ENCODE results near the gene CROCC.
A peak's percentile ranks its signal among the peaks of the same experiment; 100 is the strongest.

DNA sequence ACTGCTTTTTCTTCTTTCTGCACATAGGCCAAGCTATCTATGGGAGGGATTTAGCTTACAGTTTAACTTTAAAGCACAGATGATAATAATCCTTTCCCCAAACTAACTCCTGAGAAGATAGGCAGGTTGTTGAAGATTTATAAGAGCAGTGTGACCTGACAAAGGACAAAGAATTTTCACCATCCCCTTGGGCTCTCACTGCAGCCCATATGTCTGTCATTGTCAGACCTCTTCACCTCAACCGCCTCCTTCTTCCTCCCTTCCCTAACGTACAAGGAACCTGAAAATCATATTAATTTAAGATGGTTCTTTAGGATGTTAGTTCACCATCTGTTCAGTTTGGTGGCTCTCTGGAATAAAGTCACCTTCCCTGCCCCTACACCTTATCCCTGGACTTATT is 21.0 kb upstream of the CROCC start:
- TF ChIP-seq, protein P1, sequence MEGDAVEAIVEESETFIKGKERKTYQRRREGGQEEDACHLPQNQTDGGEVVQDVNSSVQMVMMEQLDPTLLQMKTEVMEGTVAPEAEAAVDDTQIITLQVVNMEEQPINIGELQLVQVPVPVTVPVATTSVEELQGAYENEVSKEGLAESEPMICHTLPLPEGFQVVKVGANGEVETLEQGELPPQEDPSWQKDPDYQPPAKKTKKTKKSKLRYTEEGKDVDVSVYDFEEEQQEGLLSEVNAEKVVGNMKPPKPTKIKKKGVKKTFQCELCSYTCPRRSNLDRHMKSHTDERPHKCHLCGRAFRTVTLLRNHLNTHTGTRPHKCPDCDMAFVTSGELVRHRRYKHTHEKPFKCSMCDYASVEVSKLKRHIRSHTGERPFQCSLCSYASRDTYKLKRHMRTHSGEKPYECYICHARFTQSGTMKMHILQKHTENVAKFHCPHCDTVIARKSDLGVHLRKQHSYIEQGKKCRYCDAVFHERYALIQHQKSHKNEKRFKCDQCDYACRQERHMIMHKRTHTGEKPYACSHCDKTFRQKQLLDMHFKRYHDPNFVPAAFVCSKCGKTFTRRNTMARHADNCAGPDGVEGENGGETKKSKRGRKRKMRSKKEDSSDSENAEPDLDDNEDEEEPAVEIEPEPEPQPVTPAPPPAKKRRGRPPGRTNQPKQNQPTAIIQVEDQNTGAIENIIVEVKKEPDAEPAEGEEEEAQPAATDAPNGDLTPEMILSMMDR (IDR thresholded peaks at IDR 0.05) = peak in 1 of 4 donors; percentile 15
- TF ChIP-seq POLR2A (IDR thresholded peaks at IDR 0.05) = no peak
